Fibroblast of skin of scalp (primary cell): ENCODE data around the gene HEXD. TPM values are rescaled to one million over a fixed set of nuclear protein-coding genes. Genes with fewer than 3 reads are reported as not detected.
"Not testable (repeated sequence)": the region's sequence is repeated elsewhere in the genome, so short reads cannot be mapped to it uniquely, and the experiment has no call there.

Source experiments
- DNase-seq: peaks from one replicate; pipeline ENCODE4 v3.0.0-alpha.2; 2013
- polyA plus RNA-seq, 2 experiments: library from polyadenylated mRNA; unstranded; fragments of 120-200 nt; gene quantifications; one replicate each; pipeline ENCODE4 v1.2.1, GENCODE V29; 2013; ENCODE audit not compliant: insufficient read length in 2 of 2

Gene HEXD
- 10.7 TPM for polyA plus RNA-seq (2013, experiment 1 of 2; ENCODE audit: insufficient read length)
- polyA plus RNA-seq (2013, experiment 2 of 2; ENCODE audit: insufficient read length), result 11.5 TPM

DNA sequence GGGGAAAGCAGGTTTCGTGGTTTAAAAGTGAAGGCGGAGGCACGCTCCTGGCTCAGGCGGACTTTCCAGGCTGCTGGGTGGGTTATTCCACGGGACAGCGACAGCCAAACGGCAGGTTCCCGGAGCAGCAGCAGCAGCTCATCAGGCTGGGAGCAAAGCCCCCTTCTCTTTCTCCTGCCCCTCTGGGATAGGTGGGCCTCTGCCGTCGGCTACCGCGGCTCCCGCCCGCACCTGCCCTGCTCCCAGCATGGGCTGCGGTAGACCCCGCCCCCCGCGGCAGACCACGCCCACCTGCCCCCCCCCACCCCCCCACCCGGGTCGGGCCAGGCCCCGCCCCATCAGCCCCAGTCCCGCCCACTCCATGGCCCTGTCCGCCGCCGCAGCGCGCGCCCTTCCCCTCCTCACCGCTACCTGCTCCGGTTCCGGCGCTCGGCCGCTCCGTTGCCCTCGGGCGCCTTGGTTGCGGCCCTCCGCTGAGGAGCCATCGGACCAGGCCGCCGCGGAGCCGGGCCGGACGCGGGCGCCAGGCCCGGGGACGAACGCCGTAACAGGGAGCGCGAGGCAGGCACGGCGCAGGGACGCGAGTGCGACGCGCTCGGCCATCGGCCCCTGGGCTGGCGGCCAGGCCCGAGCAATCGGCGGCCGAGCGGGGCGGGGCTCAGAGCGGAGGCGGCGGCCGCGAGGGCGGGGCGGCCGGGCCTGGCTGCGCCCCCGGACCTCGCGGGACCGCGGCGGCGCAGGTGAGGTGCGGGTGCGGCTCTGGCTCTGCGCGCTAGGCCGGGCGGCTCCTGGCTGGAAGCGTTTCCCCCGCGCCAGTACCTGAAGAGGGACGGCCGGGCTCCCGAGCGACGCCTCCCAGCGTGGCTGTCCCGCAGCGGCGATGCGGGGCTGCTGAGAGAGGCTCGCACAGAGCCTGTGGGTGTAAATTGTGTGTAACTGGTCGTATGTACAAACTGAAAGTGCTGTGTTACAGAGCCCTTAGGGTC lies at the start of gene HEXD, which contains the start of gene OGFOD3:
Gene HEXD (plus strand): TSS at position 347 of the 986 bp plus-strand sequence. CDS start 1,453 bp downstream, outside the sequence.
Gene OGFOD3 (minus strand): TSS at position 586 of the 986 bp plus-strand sequence. CDS start 101 bp downstream, at position 485.
- DNase-seq, result peak; percentile 83

DNA sequence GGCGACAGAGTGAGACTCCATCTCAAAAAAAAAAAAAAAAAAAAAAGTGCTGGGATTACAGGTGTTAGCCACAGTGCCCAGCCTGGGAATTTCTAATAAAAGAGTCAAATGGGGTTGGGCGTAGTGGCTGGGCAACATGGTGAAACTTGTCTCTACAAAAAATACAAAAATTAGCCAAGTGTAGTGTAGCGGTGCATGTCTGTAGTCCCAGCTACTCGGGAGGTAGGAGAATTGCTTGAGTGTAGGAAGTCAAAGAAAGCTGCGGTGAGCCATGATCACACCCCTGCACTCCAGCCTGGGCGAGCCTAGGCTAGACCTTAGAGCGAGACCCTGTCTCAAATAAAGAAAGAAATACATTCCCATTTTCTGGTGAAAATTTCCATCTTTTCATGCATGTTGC lies 48.9 kb upstream of the HEXD start:
- DNase-seq, result no peak

- DNase-seq, result no peak
These were observed 47.4 kb upstream of the HEXD start for GRCh38 chr17:82370471-82371332.

DNA sequence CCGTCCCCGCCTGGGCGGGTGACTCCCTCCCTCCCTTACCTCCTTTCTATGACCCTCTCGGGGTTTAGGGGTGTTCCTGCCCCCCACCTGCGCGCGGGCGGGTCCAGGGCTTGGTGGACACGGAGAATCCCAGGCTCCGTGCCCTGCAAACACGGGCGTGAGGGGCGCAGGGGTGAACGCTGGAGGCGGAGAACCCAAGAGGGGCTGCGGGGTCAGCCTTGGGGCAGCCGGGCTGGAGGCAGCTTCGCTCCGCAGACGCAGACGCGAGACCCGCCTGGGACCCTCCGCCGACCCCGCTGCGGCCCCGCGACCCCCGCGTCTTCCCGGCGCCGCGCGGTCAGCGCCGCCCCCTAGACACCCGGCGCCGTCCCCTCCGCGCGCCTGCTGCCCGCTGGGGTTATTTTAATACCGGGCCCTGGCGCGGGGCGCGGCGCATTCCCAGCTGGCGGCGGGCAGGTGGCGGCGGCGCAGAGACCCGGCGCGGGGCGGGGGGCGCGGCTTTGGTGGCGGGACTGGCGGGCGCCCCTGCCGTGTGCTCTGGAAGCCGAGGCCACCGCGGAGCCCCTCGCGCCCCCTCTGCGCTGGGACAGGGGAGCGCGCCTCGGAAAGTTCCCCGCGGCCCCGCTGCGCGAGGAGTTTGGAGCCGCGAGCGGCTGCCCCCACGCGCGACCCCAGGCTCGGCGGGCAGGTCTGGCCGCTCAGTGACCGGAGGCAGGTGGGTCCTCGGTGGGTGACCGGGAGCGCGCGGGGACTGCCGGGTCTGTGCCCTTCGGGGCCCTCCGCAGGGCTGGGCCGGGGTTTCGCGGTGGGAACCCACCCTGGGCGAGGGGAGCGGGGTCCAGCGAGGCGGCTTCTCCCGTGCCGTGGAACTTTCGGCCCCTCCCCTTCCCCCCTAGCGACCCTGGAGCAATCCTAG lies 46.6 kb upstream of the HEXD start, which contains the start of gene UTS2R:
Gene UTS2R (plus strand): TSS at position 433 of the 916 bp plus-strand sequence. CDS start 2,560 bp downstream, outside the sequence.
- DNase-seq, result no peak

- DNase-seq, result no peak
These were observed 45.7 kb upstream of the HEXD start for GRCh38 chr17:82372249-82373071.

- not testable (repeated sequence) for DNase-seq
These were observed 45.1 kb upstream of the HEXD start for GRCh38 chr17:82373072-82373452.

DNA sequence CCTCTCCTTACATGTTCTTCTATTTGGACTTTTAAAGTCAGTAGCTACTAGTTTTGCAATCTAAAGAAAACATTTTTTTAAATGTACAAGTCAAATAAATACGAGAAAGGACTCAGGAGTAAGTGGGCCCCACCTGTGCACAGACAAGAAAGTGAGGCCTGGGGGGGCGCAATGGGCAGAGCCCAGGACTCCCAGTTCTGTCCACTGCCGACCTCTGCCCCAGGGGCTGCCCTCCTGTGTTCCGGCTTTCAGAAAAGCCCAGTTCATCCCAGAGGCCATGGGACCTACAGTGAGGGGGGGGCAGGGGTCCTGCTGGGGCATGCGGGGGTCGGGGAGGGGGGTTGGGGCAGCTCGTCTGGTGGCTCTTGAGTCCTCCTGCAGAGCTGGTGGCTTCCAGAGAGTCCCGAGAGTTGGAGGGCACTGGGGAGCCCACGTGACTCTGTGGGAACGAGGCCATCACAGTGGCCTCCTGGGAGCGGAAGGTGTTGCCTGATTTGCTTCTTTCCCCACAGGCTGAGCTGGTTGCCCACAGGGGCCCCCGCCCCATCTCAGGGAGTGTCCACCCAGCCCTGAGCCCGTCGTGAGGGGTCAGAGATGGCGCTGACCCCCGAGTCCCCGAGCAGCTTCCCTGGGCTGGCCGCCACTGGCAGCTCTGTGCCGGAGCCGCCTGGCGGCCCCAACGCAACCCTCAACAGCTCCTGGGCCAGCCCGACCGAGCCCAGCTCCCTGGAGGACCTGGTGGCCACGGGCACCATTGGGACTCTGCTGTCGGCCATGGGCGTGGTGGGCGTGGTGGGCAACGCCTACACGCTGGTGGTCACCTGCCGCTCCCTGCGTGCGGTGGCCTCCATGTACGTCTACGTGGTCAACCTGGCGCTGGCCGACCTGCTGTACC lies 44.2 kb upstream of the HEXD start:
- DNase-seq, result no peak

DNA sequence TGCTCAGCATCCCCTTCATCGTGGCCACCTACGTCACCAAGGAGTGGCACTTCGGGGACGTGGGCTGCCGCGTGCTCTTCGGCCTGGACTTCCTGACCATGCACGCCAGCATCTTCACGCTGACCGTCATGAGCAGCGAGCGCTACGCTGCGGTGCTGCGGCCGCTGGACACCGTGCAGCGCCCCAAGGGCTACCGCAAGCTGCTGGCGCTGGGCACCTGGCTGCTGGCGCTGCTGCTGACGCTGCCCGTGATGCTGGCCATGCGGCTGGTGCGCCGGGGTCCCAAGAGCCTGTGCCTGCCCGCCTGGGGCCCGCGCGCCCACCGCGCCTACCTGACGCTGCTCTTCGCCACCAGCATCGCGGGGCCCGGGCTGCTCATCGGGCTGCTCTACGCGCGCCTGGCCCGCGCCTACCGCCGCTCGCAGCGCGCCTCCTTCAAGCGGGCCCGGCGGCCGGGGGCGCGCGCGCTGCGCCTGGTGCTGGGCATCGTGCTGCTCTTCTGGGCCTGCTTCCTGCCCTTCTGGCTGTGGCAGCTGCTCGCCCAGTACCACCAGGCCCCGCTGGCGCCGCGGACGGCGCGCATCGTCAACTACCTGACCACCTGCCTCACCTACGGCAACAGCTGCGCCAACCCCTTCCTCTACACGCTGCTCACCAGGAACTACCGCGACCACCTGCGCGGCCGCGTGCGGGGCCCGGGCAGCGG lies 43.4 kb upstream of the HEXD start:
- no peak for DNase-seq

DNA sequence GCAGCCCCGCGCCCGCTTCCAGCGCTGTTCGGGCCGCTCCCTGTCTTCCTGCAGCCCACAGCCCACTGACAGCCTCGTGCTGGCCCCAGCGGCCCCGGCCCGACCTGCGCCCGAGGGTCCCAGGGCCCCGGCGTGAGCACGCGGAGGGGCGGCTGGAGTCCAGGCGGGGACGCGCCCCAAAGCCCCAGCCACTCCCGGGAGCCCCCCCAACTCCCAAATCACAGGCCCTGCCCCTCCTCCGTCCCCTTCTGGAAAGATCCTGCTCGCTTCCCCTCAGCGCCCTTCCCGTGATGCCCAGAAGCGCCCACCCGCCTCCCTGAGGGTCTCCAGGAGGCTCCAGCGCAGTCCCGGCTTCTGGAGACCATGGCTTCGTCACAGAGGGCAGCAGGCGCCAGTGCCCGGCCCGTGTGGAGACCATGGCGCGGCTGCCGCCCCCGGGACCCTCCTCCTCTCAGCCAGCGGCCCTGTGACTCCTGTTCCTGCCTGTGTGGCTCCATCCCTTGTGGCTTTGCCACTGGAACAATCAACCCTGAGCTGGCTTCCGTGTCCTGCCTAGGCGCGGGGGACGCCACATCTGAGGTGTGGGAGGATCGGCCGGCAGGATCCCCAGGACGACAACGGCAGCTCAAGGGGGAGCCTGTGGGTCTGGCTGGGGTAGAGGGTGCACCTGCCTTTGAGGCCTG lies 42.6 kb upstream of the HEXD start:
- DNase-seq, result no peak

GRCh38 chr17:82376042-82376730 lies 42.0 kb upstream of the HEXD start:
- DNase-seq, result no peak

GRCh38 chr17:82377294-82377693 lies 40.9 kb upstream of the HEXD start:
- not testable (repeated sequence) for DNase-seq

GRCh38 chr17:82377924-82378740 lies 40.0 kb upstream of the HEXD start:
- no peak for DNase-seq

- no peak for DNase-seq
These were observed 39.5 kb upstream of the HEXD start for GRCh38 chr17:82378741-82379021.

- no peak for DNase-seq
These were observed 37.1 kb upstream of the HEXD start for GRCh38 chr17:82380860-82381702.

- not testable (repeated sequence) for DNase-seq
These were observed 36.5 kb upstream of the HEXD start for GRCh38 chr17:82381703-82382009.
